GM12878 (cell line): ENCODE measurements around the gene KCNJ18. TPM values are rescaled to one million over a fixed set of nuclear protein-coding genes. Genes with fewer than 3 reads are reported as not detected.
"Not testable (repeated sequence)": the region's sequence is repeated elsewhere in the genome, so short reads cannot be mapped to it uniquely, and the experiment has no call there.

Source experiments
- ATAC-seq: fragments of 200-7000 bp; cut with Tn5 transposase; 3 replicates; pipeline ENCODE4 v1.9.1; 2020; ENCODE audit warnings: mild to moderate bottlenecking, moderate library complexity
- BruUV-seq: library from RNA; stranded (reverse); fragments of 400-500 nt; replicated peaks from 2 replicates; lab custom pipeline; 2021; lab: Mats Ljungman, UMichigan
- CTCF ChIA-PET: fragments of 300-600 bp; sonication (Branson Sonifier 250); formaldehyde crosslinking; extraction: SDS; loops from one replicate; lab custom pipeline; 2021; ENCODE audit warnings: inconsistent platforms; lab: Yijun Ruan, JAX
- POLR2A ChIA-PET: fragments of 350-600 bp; formaldehyde crosslinking; extraction: SDS; loops from one replicate; lab custom pipeline; 2021; ENCODE audit warnings: inconsistent platforms; lab: Charles Lee
- RAD21 ChIA-PET: fragments of 300-600 bp; sonication (Branson Sonifier 250); formaldehyde crosslinking; loops from one replicate; lab custom pipeline; 2023; ENCODE audit warnings: antibody characterized with exemption; ENCODE audit not compliant: unreplicated experiment; lab: Charles Lee
- SMC1A ChIA-PET: fragments of 300-600 bp; sonication (Branson Sonifier 250); formaldehyde crosslinking; loops from one replicate; lab custom pipeline; 2023; ENCODE audit not compliant: unreplicated experiment, uncharacterized antibody; lab: Charles Lee
- DNase-seq: peaks from one replicate; pipeline ENCODE4 v3.0.0-alpha.2; 2011; ENCODE audit warnings: low read depth, low spot score
- FAIRE-seq: peaks from 3 replicates; lab custom pipeline; 2011; peaks lifted over from hg19 to GRCh38; lab: Jason Lieb, UNC
- H2AFZ ChIP-seq: 2 replicates; pipeline ENCODE4 v1.6.0; 2011; ENCODE audit warnings: low read depth, low read length, control low read depth; ENCODE audit not compliant: control insufficient read depth
- H3K27ac ChIP-seq: 2 replicates; pipeline ENCODE4 v1.5.1; 2011; ENCODE audit warnings: control low read depth; ENCODE audit not compliant: control insufficient read depth, insufficient read depth
- H3K27me3 ChIP-seq, 2 experiments: replicated peaks in 1 of 2; 2 replicates each; pipeline versions ENCODE4 v1.6.0 to v1.6.1; 2011; ENCODE audit warnings: low read length in 1 of 2; ENCODE audit not compliant: control insufficient read depth in 2 of 2, insufficient read depth in 2 of 2
- H3K36me3 ChIP-seq, 2 experiments: 2 replicates each; pipeline ENCODE4 v1.5.1; 2011; ENCODE audit warnings: low read length in 1 of 2; ENCODE audit not compliant: control insufficient read depth in 2 of 2, insufficient read depth in 2 of 2
- H3K4me1 ChIP-seq: 2 replicates; pipeline ENCODE4 v1.6.1; 2011; ENCODE audit warnings: mild to moderate bottlenecking, low read length, moderate library complexity, mixed read lengths; ENCODE audit not compliant: control insufficient read depth, insufficient read depth
- H3K4me2 ChIP-seq: 2 replicates; pipeline ENCODE4 v1.6.0; 2011; ENCODE audit warnings: control low read depth; ENCODE audit not compliant: control insufficient read depth, insufficient read depth
- H3K4me3 ChIP-seq: fragments of 200-600 bp; sonication (generic); 2 replicates; pipeline ENCODE4 v1.5.1; 2016
- H3K79me2 ChIP-seq: 2 replicates; pipeline ENCODE4 v1.6.0; 2011; ENCODE audit warnings: low read length; ENCODE audit not compliant: control insufficient read depth, insufficient read depth
- H3K9ac ChIP-seq: 2 replicates; pipeline ENCODE4 v1.8.0; 2011; ENCODE audit warnings: low read length, control low read depth, mixed read lengths; ENCODE audit not compliant: control insufficient read depth, insufficient read depth
- H3K9me3 ChIP-seq: replicated peaks from 3 replicates; pipeline ENCODE4 v1.5.1; 2011; ENCODE audit warnings: mild to moderate bottlenecking, low read length; ENCODE audit not compliant: control insufficient read depth, insufficient read depth
- H4K20me1 ChIP-seq: 2 replicates; pipeline ENCODE4 v1.6.0; 2011; ENCODE audit not compliant: control insufficient read depth, insufficient read depth
- WGBS: methylation state at CpG from one replicate; pipeline ENCODE4 v1.1.6; 2016; ENCODE audit warnings: low lambda C conversion rate; ENCODE audit not compliant: insufficient replicate concordance, insufficient coverage; ENCODE audit errors: missing lambda C conversion rate; 5-methylcytosine and 5-hydroxymethylcytosine counted together
- in situ Hi-C: fragments of 300-500 bp; cut with MboI; formaldehyde crosslinking; loops from 9 replicates; pipeline ENCODE4 v1.14.3; 2018; ENCODE audit warnings: mixed read lengths
- intact Hi-C: fragments of 100-400 bp; cut with micrococcal nuclease; formaldehyde crosslinking; loops from one replicate; pipeline ENCODE4 v1.14.2; 2022; ENCODE audit not compliant: unreplicated experiment
- polyA plus RNA-seq, 11 experiments: library from polyadenylated mRNA; depleted of rRNA in 4 of 11; unstranded in 6 of 11; stranded (reverse) in 5 of 11; fragments of >200 nt; fragmentation: Nextera tagmentation in 4 of 11; fragmentation: Illumina TruSeq in 1 of 11; extraction: Ambion mirVana in 4 of 11; extraction: Trizol in 1 of 11; gene quantifications; 1 replicate in 1 of 11; 2 replicates in 10 of 11; pipeline versions ENCODE4 v1.2.1 to v1.2.3, GENCODE V29; 2011 to 2016; ENCODE audit warnings: inconsistent platforms in 2 of 11, missing spikeins in 2 of 11, low read depth in 1 of 11
- total RNA-seq, 4 experiments: library from RNA; depleted of rRNA in 3 of 4; stranded (reverse); fragments of >200 nt in 3 of 4; fragmentation: Illumina TruSeq in 1 of 4; extraction: Trizol in 1 of 4; gene quantifications; 2 replicates each; pipeline versions ENCODE4 v1.2.1 to v1.2.3, GENCODE V29; 2013 to 2021

Gene KCNJ18
- total and polyA plus RNA-seq, 10 of the 15 experiments (the other 5 are each of a cell fraction or from before 2014, with no cell fraction given), result not detected

GRCh38 chr17:21745385-21746054, 53.2 kb downstream of the KCNJ18 start:
- H3K4me1 ChIP-seq, intact Hi-C loops, POLR2A ChIA-PET, in situ Hi-C loops, SMC1A ChIA-PET, DNase-seq, H3K36me3 ChIP-seq, H3K27me3 ChIP-seq, H3K4me2 ChIP-seq, BruUV-seq, H4K20me1 ChIP-seq, RAD21 ChIA-PET, H3K9me3 ChIP-seq, ATAC-seq, FAIRE-seq, H2AFZ ChIP-seq, H3K9ac ChIP-seq, CTCF ChIA-PET, H3K79me2 ChIP-seq, H3K4me3 ChIP-seq, H3K27ac ChIP-seq: not testable (repeated sequence)
- 12% methylated on average over 7 of the region's 7 CpGs for WGBS

GRCh38 chr17:21746415-21746814, 54.1 kb downstream of the KCNJ18 start:
- in situ Hi-C loops, FAIRE-seq, H3K27me3 ChIP-seq, H3K79me2 ChIP-seq, BruUV-seq, DNase-seq, POLR2A ChIA-PET, H3K9ac ChIP-seq, H2AFZ ChIP-seq, H3K4me2 ChIP-seq, RAD21 ChIA-PET, H3K36me3 ChIP-seq, H3K9me3 ChIP-seq, intact Hi-C loops, CTCF ChIA-PET, H4K20me1 ChIP-seq, ATAC-seq, H3K27ac ChIP-seq, H3K4me3 ChIP-seq, H3K4me1 ChIP-seq, SMC1A ChIA-PET: not testable (repeated sequence)
- WGBS, result 25% methylated on average over 3 of the region's 3 CpGs

GRCh38 chr17:21747195-21747915, 55.0 kb downstream of the KCNJ18 start:
- in situ Hi-C loops, H3K9me3 ChIP-seq, H3K27me3 ChIP-seq, H3K4me1 ChIP-seq, H3K4me3 ChIP-seq, SMC1A ChIA-PET, H3K79me2 ChIP-seq, DNase-seq, H3K9ac ChIP-seq, H4K20me1 ChIP-seq, H3K36me3 ChIP-seq, ATAC-seq, RAD21 ChIA-PET, H2AFZ ChIP-seq, H3K27ac ChIP-seq, FAIRE-seq, CTCF ChIA-PET, POLR2A ChIA-PET, H3K4me2 ChIP-seq, BruUV-seq, intact Hi-C loops: not testable (repeated sequence)
- 41% methylated on average over 8 of the region's 8 CpGs for WGBS

- H3K9me3 ChIP-seq, H3K9ac ChIP-seq, H2AFZ ChIP-seq, H3K4me2 ChIP-seq, H3K4me3 ChIP-seq, RAD21 ChIA-PET, ATAC-seq, H3K4me1 ChIP-seq, FAIRE-seq, in situ Hi-C loops, intact Hi-C loops, H3K36me3 ChIP-seq, DNase-seq, BruUV-seq, H3K27me3 ChIP-seq, H4K20me1 ChIP-seq, POLR2A ChIA-PET, SMC1A ChIA-PET, H3K79me2 ChIP-seq, CTCF ChIA-PET, H3K27ac ChIP-seq: not testable (repeated sequence)
- WGBS, result 0% methylated on average over 5 of the region's 5 CpGs
These were observed 56.4 kb downstream of the KCNJ18 start for GRCh38 chr17:21748686-21749085.
